ENCODE data around the gene ZNF658.
"Not testable (repeated sequence)": the region's sequence is repeated elsewhere in the genome, so short reads cannot be mapped to it uniquely, and the experiment has no call there.

DNA sequence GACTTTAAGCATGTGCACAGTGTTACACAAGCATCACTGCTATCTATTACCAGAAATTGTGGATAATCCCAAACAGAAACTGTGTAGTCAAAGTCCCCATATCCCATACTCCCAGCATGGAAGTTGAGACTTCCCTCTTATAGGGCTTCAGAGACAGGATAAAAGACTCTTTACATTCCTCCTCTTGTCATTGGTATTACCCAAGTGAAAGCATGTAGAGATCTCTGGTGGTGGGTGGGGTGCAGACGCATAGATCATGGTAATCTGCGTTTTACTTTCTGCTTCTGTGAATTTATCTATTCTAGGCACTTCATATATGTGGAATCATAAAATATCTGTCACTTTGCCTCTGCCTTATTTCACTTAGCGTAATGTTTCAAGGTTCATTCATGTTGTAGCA lies 18.7 kb upstream of the ZNF658 start:
- TF ChIP-seq, protein P1, sequence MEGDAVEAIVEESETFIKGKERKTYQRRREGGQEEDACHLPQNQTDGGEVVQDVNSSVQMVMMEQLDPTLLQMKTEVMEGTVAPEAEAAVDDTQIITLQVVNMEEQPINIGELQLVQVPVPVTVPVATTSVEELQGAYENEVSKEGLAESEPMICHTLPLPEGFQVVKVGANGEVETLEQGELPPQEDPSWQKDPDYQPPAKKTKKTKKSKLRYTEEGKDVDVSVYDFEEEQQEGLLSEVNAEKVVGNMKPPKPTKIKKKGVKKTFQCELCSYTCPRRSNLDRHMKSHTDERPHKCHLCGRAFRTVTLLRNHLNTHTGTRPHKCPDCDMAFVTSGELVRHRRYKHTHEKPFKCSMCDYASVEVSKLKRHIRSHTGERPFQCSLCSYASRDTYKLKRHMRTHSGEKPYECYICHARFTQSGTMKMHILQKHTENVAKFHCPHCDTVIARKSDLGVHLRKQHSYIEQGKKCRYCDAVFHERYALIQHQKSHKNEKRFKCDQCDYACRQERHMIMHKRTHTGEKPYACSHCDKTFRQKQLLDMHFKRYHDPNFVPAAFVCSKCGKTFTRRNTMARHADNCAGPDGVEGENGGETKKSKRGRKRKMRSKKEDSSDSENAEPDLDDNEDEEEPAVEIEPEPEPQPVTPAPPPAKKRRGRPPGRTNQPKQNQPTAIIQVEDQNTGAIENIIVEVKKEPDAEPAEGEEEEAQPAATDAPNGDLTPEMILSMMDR (IDR thresholded peaks at IDR 0.05), result not testable (repeated sequence)
- TF ChIP-seq MEF2A (IDR thresholded peaks at IDR 0.05; ENCODE audit: borderline replicate concordance, low read depth); EP300 (IDR thresholded peaks at IDR 0.05; ENCODE audit: borderline replicate concordance in 1 of 2, low read depth in 1 of 2, low read length in 1 of 2); EZH2phosphoT487 (IDR thresholded peaks at IDR 0.05; ENCODE audit: borderline replicate concordance, low read depth); POLR2AphosphoS5 (IDR thresholded peaks at IDR 0.05; ENCODE audit: low read depth, low read length); TAF1 (IDR thresholded peaks at IDR 0.05; ENCODE audit: borderline replicate concordance, low read depth, low read length): not testable (repeated sequence)
- TF ChIP-seq, protein P2, sequence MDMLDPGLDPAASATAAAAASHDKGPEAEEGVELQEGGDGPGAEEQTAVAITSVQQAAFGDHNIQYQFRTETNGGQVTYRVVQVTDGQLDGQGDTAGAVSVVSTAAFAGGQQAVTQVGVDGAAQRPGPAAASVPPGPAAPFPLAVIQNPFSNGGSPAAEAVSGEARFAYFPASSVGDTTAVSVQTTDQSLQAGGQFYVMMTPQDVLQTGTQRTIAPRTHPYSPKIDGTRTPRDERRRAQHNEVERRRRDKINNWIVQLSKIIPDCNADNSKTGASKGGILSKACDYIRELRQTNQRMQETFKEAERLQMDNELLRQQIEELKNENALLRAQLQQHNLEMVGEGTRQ (IDR thresholded peaks at IDR 0.05; ENCODE audit: borderline replicate concordance, low read depth, low read length), result not testable (repeated sequence)
